ENCODE results near the gene FBRSL1.

DNA sequence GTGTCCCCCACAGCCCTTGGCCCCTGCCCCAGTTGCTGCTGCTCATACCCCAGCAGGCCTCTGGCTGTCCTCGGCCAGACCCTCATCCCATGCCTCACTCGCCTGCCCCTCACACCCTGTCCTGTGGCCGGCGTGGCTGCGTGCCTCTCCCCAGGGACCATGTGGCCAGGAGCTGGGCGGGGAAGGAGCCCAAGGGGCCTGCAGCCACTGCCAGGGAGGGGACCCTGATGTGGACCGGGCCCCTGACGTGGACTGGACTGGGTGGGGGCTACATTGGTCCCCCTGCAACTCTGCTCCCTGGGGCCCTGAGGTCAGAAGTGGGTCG is 10.9 kb downstream of the FBRSL1 start:
- TF ChIP-seq, protein P1, sequence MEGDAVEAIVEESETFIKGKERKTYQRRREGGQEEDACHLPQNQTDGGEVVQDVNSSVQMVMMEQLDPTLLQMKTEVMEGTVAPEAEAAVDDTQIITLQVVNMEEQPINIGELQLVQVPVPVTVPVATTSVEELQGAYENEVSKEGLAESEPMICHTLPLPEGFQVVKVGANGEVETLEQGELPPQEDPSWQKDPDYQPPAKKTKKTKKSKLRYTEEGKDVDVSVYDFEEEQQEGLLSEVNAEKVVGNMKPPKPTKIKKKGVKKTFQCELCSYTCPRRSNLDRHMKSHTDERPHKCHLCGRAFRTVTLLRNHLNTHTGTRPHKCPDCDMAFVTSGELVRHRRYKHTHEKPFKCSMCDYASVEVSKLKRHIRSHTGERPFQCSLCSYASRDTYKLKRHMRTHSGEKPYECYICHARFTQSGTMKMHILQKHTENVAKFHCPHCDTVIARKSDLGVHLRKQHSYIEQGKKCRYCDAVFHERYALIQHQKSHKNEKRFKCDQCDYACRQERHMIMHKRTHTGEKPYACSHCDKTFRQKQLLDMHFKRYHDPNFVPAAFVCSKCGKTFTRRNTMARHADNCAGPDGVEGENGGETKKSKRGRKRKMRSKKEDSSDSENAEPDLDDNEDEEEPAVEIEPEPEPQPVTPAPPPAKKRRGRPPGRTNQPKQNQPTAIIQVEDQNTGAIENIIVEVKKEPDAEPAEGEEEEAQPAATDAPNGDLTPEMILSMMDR (IDR thresholded peaks at IDR 0.05), result no peak
- no peak for TF ChIP-seq POLR2A (IDR thresholded peaks at IDR 0.05)
- TF ChIP-seq EP300 (IDR thresholded peaks at IDR 0.05), result no peak
- TF ChIP-seq POLR2AphosphoS5 (IDR thresholded peaks at IDR 0.05), result no peak

All from sigmoid colon (tissue), 4 donors.